H1 (cell line): Measurements from ENCODE around the gene TCAF1.
"Not testable (repeated sequence)": the region's sequence is repeated elsewhere in the genome, so short reads cannot be mapped to it uniquely, and the experiment has no call there.

ENCODE experiments used
- POLR2A ChIP-seq, 2 experiments: IDR thresholded peaks; 1 replicate in 1 of 2; 2 replicates in 1 of 2; pipeline ENCODE4 v1.6.1; 2011; ENCODE audit warnings: low read depth in 2 of 2, low read length in 2 of 2, mild to moderate bottlenecking in 2 of 2; ENCODE audit errors: control extremely low read depth in 1 of 2
- RAD21 ChIP-seq, 2 experiments: IDR thresholded peaks in 1 of 2; conservative IDR thresholded peaks in 1 of 2; 2 replicates each; pipeline ENCODE4 v1.6.1; 2011; ENCODE audit warnings: low read depth in 2 of 2, low read length in 2 of 2, improper control_type of control experiment in 1 of 2, inconsistent platforms in 1 of 2, mild to moderate bottlenecking in 1 of 2, moderate library complexity in 1 of 2
- SP1 ChIP-seq: IDR thresholded peaks from 2 replicates; pipeline ENCODE4 v1.6.1; 2011; ENCODE audit warnings: low read depth, low read length

DNA sequence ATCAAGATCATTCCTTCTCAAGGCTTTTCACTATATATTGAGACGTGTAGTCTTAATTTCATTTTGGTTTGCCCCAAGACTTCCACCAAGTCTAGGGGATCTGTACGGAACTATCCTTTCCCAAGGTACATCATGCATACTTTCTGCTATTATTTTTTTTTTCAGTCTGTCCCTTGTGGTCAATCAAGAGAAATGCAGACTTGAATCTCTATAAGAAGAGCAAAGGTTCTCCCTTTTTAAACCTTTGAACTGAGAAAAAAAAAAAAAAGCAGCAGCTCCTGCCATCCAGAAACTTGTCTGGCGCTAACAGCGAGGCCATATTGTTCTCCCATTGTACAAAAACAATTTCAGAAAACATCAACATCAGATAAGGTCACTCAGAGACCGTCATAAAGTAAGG lies 60.3 kb downstream of the TCAF1 start:
- TF ChIP-seq RAD21 (IDR thresholded peaks at IDR 0.05 in 1 of 2, conservative IDR thresholded peaks at IDR 0.05 in 1 of 2; ENCODE audit: low read depth in 2 of 2, low read length in 2 of 2); SP1; POLR2A (IDR thresholded peaks at IDR 0.05; ENCODE audit: control extremely low read depth in 1 of 2, low read depth in 2 of 2, low read length in 2 of 2): not testable (repeated sequence)
